HCEC 1CT (cell line): ENCODE data around the gene PSTPIP1.

ENCODE experiments used
- DNase-seq: peaks from one replicate; pipeline ENCODE4 v3.0.0-alpha.2; 2017

PSTPIP1 gene

DNA sequence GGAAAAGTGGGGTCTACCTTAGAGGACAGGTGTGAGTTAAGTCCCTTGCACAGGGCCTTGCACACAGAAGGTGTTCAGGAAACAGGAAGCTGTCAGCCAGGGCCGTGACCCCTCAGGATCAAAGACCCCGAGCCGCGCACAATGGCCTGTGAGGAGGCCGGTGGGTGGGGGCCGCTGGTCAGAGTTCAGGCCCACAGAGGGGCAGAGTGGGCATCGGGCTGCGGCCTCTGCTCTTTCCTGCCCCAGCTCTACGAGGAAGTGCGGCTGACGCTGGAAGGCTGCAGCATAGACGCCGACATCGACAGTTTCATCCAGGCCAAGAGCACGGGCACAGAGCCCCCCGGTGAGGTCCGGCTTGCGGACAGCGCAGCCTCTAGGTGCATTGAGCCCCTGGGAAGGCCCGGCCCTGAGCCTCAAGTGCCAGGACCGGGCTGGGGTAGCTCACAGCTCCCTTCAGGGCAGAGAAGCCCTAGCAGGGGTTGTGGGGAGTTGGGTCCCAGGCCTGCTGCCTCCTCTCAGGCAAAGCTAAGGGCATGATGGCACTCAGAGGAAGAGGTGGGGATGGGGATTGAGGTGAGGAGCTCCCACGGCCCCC is 37.2 kb downstream of the PSTPIP1 start:
- no peak for DNase-seq

DNA sequence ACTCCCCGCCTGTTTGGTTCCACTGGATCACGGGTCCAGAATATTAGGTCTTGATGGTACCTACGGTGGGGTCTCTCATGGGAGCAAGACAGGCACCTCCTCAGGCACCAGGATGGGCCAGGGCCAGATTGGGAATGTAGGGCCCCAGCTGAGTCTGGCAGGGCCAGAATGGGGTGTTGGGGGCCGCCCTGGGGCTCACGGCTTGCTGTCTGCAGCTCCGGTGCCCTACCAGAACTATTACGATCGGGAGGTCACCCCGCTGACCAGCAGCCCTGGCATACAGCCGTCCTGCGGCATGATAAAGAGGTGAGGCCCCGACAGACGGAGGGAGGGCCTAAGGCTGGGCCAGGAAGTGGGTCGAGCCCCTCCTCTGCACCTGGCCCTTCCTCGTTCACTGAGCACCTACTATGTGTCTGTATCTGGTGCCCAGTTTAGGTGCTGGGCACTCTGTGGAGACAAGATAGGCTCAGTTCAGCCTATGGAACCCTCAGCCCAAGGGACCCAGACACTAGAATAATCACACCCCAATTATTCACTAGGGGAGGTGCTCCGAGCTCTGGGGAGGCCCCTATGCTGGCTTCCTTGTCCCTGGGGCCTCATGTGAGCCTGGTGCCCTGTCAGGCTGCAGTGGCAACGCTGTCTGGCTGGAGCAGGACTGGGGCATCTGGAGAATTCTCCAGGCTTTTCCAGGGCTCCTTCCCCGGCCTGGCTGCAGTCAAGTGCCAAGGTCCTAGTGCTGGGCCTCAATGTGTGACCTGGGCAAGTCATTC is 37.9 kb downstream of the PSTPIP1 start:
- no peak for DNase-seq

DNA sequence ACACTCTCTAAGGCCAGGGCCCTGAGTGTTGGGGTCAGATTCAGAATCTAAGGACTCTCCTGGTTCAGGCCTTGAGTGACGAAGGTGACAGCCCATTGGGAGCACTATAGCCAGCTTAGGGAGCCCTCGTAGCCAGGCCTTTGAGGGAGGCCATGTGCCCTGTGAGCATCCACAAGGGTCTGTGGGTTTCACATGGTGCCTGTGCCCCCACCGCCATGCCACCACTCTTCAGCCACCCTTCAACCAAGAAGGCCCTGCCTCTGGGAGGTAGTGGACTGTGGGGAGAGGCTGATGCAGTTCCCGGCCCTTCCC is 38.4 kb downstream of the PSTPIP1 start:
- DNase-seq, result no peak

DNA sequence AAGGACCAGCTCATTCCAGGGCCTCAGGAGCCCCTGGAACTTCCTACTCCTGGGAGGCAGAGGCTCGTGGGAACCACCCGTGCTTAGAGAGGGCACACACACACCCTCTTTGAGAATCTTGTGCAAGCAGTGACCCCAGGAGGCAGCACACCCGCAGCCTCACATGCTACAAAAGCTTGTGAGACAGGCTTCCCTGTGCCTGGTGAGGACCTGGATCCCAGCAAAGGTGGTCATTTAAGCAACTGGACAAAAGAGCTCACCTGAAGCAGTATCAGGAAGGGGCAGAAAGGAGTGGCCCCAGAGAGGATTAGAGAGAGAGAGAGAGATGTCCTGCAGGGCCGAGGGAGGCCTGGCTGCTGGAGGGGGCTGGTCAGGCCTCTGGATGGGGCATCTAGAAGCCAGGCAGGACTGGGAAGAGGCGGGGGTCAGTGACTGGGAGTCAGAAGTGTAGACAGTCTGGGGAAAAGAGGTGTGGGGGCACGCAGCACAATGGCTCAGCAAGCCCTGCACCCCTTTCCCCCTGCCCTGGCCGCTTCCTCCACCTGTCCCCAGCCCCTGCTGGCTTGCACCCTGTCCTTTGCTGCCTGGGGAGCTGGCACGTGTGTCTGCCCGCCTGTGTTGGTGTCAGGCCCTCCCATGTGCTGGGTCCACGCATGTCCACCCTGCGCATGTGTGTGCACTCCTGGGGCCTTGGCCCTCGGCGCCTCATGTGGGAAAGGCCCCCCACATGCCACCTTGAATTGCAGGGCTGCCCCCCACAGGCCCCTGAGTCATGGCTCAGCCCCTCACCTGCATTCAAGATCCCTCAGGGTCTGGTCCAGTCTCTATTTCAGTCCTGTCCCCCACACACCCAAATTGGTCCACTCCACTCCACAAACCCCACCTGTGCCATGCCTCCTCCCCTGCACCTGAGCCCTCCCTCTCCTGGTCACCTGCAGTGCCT is 39.1 kb downstream of the PSTPIP1 start:
- DNase-seq, result no peak

DNA sequence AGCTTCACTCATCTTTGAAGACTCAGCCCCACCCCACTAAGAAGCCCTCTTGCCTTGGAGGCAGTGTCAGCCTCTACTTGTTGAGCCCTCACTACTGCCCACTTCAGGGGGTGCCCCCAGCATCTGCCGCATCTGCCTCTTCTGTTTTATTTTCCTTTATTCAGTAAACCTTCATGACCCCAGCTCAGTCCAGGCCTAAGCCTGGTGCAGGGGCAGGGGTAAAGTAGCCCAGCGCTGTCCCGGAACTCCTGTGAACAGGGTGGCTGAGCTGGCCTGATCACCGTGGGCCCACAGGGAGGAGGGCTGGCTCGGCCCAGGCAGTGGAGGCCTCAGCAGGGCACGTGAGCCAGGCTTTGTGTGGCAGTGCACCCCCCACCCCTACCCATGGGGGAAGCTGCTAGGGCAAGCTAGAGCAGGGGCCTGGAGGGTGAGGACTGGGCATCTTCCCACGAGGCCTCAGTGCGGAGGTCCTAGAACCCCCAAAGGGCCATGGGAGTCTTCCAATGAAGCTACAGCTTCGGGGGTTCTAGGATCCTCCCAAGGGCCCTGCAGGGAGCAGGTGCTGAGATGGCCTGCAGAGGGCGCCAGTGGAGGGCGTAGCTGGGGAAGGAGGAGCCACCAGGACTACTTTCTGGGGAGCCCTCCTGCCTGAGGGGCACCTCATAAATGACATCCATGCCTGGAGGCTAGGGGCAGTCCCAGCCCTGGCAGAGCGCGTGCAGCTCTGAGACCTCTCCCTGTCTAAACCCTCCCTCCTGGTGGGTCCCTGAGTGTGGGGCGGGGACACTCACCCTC is 40.0 kb downstream of the PSTPIP1 start:
- peak; percentile 23 for DNase-seq

DNA sequence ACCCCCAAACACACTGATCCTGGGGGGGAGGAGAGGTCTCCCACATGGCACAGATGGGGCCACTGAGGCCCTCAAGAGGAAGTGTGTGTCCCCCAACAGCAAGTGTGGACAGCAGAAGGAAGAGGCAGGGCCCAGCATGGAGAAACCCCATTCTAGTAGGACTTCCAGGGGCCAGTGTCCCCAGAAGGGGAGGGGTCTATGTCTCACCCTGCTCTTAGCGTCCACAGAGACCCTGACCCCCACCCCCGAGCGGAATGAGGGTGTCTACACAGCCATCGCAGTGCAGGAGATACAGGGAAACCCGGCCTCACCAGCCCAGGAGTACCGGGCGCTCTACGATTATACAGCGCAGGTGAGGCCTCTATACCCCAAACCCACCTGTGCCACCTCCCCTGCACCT is 40.7 kb downstream of the PSTPIP1 start:
- no peak for DNase-seq

DNA sequence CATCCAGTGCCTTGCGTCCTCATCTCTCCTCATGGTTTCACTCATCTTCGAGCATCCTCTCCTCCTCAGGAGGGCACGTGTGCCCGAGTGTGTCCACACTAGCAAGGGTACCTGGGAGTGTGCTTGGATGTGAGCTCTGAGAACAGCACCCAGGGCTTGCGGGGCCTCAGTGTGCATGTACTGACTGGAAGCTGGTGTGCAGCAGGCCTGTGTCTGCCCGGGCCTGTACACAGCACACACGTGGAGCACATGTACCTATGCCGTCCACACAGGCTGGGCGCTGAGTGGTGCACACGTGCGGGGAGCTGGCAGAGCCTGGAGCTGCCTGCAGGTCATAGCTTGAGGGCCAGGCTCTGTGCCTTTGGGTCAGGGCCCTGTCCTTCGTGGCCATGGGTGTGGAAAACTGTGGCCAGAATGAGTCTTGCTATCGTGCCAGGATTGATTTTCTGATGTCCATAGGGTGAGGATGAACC is 41.1 kb downstream of the PSTPIP1 start:
- no peak for DNase-seq

DNA sequence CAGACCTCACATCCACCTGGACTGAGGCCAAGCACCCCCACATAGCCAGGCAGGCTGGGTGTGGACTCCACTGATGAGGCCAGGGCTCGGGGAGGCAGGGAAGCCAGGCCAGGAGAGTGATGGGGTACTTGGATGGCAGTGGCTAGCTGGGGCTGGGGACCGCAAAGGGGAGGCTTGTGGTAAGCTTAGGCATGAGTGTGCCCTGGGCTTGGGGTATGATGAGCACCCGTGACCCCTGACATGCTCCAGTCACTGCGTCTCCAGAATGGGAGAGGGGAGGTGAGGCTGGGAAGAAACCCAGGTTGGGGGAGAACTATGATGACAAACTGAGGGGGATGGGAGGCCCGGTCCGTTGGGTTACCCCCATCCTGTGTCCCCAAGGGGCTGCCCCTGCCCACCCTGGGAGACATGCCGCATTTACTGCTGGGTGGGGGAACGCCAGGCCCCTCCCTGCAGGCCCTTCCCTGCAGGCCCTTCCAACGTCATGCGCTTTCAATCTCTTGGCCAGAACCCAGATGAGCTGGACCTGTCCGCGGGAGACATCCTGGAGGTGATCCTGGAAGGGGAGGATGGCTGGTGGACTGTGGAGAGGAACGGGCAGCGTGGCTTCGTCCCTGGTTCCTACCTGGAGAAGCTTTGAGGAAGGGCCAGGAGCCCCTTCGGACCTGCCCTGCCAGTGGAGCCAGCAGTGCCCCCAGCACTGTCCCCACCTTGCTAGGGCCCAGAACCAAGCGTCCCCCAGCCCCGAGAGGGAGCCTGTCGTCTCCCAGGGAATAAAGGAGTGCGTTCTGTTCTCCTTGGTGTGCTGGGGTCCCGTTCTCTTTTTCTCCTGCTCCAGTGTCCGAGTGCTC is 41.8 kb downstream of the PSTPIP1 start:
- DNase-seq, result no peak

DNA sequence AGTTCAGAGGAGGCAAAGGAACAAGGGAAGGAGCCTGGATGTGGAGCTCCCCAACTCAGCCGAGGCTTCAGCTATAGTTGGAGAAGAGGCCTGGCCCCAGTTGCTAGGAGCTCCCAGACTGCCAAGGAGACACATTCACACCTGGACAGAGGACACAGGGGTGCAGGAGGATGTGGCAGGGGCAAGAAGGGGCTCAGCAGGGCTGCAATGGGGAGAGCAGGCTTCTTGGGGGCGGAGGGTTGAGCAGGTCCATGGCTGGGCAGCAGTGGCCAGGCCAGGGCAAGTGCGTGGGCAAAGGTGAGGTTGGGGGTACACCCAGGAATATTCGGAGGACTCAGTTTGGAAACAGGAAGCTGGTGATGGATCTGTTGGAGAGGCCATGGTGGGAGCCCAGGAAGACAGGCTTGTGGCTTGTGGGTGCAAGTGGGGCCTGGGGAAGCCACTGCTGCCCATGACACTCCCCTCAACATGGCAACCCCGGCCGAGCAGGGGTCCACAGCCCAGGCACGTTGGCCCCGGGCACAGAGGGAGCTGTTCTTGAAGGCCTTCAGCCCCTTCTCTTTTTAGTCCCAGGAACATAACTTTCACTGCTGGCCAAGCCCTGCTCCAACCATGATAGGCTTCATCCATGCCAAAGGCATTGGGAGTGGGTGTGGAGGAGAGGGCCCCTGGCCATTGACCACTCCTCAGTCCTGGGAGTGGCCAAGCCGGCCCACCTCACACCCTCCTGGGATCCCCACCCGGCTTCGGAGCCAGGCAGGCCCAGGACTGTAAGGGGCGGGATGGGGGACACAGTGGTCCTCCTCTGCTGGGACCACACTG is 42.7 kb downstream of the PSTPIP1 start:
- no peak for DNase-seq

DNA sequence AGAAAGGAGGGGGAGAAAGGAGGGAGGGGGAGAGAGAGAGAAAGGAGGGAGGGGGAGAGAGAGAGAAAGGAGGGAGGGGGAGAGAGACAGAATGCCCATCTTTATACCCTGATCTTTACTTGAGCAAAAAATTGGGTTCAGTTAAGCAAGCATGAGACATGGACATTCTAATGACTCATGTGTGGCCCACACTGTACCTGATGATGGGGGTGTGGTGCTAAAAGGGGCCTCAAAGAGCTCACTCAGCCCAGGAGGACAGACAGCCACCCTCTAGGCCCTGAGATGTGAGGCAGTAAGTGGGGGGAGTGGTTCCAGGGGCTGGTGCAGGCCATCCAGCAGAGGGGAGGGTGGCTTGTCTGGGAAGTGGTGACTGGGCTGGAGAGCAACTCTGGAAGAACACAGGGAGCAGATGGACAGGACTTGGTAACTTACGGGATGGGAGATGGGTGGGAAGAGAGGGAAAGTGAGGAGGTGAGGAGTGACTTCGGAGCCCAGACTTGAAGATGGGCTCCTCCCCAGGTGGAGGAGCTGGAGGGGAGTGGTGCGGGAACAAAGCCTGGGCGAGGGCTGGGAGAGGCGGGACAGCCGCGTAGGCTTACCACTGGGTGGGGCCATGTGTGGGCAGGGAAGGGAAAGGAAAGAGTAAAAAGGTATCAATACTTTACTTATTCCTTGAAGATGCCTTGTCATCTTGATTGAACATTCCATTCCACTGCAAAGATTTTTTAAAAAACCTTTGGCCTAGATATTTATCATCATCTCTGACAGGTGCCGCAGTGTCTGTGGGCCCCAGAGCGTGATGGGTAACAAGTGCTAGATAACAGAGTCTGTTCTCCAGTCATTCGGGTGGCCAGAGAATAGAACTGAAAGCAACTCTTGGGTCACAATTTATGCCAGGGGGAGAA is 43.6 kb downstream of the PSTPIP1 start:
- DNase-seq, result no peak

DNA sequence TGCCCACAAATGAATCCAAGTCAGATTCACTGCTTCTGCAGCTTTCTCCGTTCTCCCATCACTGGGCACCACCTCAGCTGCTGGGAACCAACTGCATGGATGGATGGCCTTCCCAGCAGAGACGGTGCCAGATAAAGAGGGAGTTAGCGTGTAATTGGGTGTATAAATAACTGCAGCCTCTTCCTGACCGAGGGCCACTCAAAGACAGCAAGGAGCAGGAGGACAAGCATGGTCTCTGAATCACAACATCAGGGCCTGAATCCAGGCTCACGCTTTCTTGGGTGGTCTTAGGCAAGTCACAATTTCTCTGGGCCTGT is 44.2 kb downstream of the PSTPIP1 start:
- no peak for DNase-seq

DNA sequence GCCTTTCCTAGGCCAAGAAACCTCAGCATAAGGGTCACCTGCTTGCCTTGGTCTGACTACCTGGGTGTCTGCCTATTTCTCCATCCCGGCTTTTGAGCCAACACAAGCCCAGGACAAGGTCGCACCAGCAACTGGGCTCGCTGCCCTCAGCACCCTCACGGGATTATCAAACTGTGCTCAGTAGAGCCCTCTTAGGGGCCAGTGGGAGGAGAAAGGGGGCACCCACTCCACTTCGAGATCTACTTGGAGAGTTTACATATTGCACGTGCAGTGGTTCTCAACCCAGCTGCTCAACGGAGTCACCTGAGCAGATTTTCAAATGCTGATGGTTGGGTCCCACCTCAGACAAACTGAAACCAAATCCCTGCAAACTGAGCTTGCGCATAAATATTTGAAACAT is 44.9 kb downstream of the PSTPIP1 start:
- DNase-seq, result no peak

DNA sequence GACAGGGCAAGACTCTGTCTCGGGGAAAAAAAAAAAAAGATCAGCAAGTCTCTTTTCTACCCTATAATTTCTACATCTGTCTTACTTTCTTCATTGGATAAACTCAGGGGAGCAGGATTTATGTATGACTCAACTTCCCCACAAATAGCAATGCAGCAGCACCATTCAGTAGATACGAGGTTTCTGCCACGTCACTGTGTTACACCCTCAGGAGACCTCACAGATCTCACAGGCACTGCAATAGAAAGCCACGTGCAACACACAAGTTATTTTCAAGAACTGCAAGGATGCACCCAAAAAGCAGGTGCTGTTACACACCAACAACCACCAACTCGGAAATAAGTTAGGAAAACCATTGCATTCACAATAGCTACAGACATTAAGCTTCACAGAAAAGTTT is 45.7 kb downstream of the PSTPIP1 start:
- no peak for DNase-seq

DNA sequence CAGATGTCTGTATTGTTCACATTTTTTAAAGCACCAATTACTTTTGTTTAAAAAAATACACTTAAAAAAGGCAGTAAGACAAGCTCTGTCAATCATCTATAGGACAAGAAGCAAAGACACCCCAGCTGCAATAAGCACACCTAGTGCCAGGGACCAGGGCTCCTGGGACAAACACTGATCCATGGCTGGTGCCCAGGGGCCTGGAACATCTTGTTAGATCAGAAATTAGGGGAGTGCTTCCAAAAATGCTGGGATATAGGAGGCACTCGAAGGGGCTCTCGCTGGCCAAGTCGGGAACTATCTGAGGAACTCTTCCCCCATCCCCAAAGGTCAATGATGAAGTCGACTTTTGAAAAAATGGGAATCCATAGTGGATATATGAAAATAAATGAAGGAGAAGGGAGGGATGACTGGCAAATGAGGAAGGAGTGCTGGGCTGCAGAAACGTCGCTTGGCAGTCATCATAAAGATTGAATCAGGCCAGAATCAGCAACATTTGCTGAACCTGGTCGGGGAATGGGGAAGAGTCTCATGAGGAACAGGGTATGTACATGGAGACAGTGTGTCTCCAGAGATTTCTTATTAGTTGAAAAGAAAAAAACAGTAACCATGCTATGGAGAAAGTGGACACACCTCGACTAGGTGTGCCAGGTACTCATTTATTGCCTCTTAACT is 47.5 kb downstream of the PSTPIP1 start:
- DNase-seq, result no peak

DNA sequence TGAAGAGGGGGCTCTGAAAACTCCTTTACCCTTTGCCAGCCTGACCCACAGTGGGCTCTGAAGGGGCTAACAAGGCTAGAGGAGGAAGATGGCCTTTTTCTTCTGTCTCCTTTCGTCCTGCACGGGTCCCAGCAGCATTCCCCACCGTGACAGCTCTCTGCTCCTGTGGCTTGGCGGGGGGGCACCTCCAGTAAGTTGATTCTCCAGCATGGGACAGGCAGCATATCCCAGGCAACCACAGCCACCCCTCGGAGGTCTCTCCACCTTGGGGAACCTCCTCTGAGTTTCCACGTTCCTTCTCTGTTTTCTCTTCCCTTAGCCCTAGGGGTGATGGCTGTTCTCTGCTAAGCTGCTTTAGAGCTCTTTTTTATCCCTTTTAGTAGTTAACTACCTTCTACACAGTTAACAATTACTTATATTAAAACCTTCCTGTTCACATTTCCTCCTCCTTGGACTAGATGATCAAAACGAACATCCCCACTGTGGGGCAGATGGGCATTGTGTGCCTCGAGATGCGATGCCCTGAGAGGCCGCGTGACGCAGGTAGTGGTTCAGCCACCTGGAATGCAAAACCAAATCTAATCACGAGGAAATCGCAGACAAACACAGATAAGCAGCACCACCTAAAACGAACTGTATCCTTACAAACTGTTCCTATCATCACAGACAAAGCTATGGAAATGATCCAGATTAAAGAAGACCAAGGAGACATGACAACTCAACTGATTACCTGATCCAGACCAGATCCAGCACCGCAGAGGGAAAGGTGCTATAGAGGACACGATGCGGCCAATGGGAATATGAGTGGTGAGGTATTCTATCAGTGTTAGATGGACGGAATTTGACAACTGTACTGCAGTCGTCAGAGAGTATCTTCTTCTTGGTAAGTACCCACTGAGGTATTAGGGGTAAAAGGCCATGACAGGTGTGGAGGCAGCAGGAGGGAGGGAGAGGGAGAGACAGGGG is 48.3 kb downstream of the PSTPIP1 start:
- DNase-seq, result no peak

DNA sequence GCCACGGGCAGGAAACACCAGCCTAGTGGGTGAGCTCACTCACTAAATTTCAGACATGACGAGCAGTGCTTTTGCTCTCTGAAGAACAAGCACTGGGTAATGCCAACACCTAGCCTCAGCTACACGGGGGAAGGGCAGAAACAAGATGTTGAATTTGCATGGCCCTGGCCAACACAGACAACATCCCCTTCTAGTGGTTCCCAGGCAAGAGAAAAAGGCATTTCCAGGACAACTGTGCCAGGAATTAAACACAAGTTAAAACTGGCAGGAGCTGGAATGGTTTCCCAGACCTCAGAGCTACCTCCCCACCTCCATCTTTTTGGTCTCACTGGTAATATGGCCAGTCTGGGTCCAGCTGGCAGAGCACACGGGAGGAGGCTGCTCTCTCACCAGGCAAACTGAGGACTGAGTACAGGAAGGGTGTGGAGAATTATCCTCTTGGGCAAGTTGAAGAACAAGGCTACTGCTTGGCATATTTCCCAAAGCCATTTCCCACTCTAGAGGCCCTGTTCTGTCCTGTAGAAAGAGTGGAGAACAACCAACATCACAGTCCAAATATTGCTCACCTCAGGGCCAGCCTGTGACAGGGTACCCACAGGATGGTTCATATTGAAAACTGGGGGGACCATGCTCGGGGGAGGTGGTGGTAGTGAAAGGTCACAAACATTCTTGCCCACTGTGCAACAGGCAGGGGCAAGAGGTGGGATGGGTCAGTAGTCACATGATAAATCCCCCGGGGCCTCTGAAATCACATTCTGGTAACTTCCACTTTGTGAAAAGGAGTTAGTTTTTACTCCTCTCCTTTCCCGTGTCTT is 49.5 kb downstream of the PSTPIP1 start:
- DNase-seq, result no peak

DNA sequence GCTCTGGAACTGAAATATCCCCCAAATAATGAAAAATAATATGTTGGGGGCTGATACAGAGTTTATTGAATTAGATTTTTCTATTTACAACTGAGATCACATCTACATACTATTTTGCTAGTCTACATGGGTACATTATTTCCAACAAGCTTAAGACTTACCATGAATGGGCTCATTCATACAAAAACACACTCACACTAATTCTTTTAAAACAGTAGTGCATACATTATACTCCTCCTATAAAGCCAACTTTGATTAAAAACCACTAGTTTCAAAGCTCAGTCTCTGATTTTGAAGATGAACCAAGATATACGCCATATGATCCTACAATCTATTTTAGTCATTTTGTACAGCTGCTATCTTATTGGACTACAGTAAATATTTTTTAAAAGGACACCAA is 51.1 kb downstream of the PSTPIP1 start:
- DNase-seq, result no peak
